Measurements from ENCODE around the gene DNAH10. TPM values are rescaled to one million over a fixed set of nuclear protein-coding genes. Genes with fewer than 3 reads are reported as not detected.
A peak's percentile ranks its signal among the peaks of the same experiment; 100 is the strongest.

Gene DNAH10
- total and polyA plus RNA-seq, 9 donors = 0.05 to 20.2 (median 0.72) TPM

- peak; percentile 39 for TF ChIP-seq POLR2A (IDR thresholded peaks at IDR 0.05)
- no peak for TF ChIP-seq EP300 (IDR thresholded peaks at IDR 0.05)
- TF ChIP-seq CTCF (IDR thresholded peaks at IDR 0.05) = peak in 2 of 3 donors; percentile 34 to 41
- no peaks in the 10 kb centered on the region for H3K27me3 ChIP-seq
- peak; percentile 93 to 96 (median 96) for DNase-seq
- peak within 1 kb of the TSS; percentile 84 for H3K4me3 ChIP-seq
- H3K36me3 ChIP-seq = no peaks in the 10 kb centered on the region
- peak within 1 kb of the TSS; percentile 96 to 98 for H3K27ac ChIP-seq
- no peaks in the 10 kb centered on the region for H3K9me3 ChIP-seq
- whole genome bisulfite sequencing, 3 donors = 1% methylated on average over 39 to 130 of the region's 138 CpGs
- no peaks in the 10 kb centered on the region for H3K4me1 ChIP-seq (ENCODE audit: insufficient read depth)
- intact Hi-C loops (cut with DNase I) = no loop called here
Measured at GRCh38 chr12:123972457-123973401, 210.6 kb downstream of the DNAH10 start, which contains the start of the genes CCDC92 and ZNF664. CCDC92 (minus strand) TSS chr12:123972831; CDS start chr12:123944305, 28,526 bp downstream. ZNF664 (plus strand) TSS chr12:123973215; CDS start chr12:124012145, 38,930 bp downstream.

GRCh38 chr12:123973552-123974341 lies 211.6 kb downstream of the DNAH10 start:
- peak; percentile 39 to 74 (median 71) for DNase-seq
- H3K27me3 ChIP-seq = no peaks in the 10 kb centered on the region
- 1 to 2% (median 2%) methylated on average over 57 to 69 of the region's 69 CpGs for whole genome bisulfite sequencing, 3 donors
- TF ChIP-seq POLR2A (IDR thresholded peaks at IDR 0.05) (no peak), EP300 (IDR thresholded peaks at IDR 0.05) (no peak), CTCF (IDR thresholded peaks at IDR 0.05) (no peak)
- H3K36me3 ChIP-seq = no peaks in the 10 kb centered on the region
- peak overlapping the region; percentile 84 for H3K4me3 ChIP-seq
- intact Hi-C loops (cut with DNase I) = no loop called here
- H3K9me3 ChIP-seq = no peaks in the 10 kb centered on the region
- peak overlapping the region; percentile 42 to 96 for H3K27ac ChIP-seq
- no peaks in the 10 kb centered on the region for H3K4me1 ChIP-seq (ENCODE audit: insufficient read depth)

GRCh38 chr12:123976227-123976826 lies 214.2 kb downstream of the DNAH10 start:
- no peaks in the 10 kb centered on the region for H3K4me1 ChIP-seq (ENCODE audit: insufficient read depth)
- DNase-seq = no peak
- TF ChIP-seq POLR2A (IDR thresholded peaks at IDR 0.05) = no peak
- H3K9me3 ChIP-seq = no peaks in the 10 kb centered on the region
- 86 to 89% (median 87%) methylated on average over 7 of the region's 7 CpGs for WGBS, 3 donors
- intact Hi-C loops (cut with DNase I) = no loop called here
- H3K27ac ChIP-seq = no peak overlapping the region
- H3K4me3 ChIP-seq = no peak overlapping the region
- no peaks in the 10 kb centered on the region for H3K27me3 ChIP-seq
- H3K36me3 ChIP-seq = no peaks in the 10 kb centered on the region

- no peak overlapping the region for H3K27ac ChIP-seq
- peaks cover 5% of the 10 kb centered on the region for H3K4me1 ChIP-seq (ENCODE audit: insufficient read depth)
- no peak for DNase-seq
- intact Hi-C loops (cut with DNase I) = no loop called here
- no peak overlapping the region for H3K4me3 ChIP-seq
- 93 to 95% (median 94%) methylated on average over 6 of the region's 6 CpGs for WGBS, 3 donors
- H3K27me3 ChIP-seq = no peaks in the 10 kb centered on the region
- TF ChIP-seq POLR2A (IDR thresholded peaks at IDR 0.05) = no peak
- no peak for TF ChIP-seq EP300 (IDR thresholded peaks at IDR 0.05)
- TF ChIP-seq CTCF (IDR thresholded peaks at IDR 0.05) = no peak
- H3K9me3 ChIP-seq = no peaks in the 10 kb centered on the region
- H3K36me3 ChIP-seq = no peaks in the 10 kb centered on the region
Measured at GRCh38 chr12:123979566-123979965, 217.5 kb downstream of the DNAH10 start.
